GM12878 (cell line): Measurements from ENCODE around the gene BLOC1S4. TPM values are rescaled to one million over a fixed set of nuclear protein-coding genes. Genes with fewer than 3 reads are reported as not detected.

Source experiments
- ATAC-seq: fragments of 200-7000 bp; cut with Tn5 transposase; 3 replicates; pipeline ENCODE4 v1.9.1; 2020; ENCODE audit warnings: mild to moderate bottlenecking, moderate library complexity
- BruUV-seq: library from RNA; stranded (reverse); fragments of 400-500 nt; replicated peaks from 2 replicates; lab custom pipeline; 2021; lab: Mats Ljungman, UMichigan
- CTCF ChIA-PET: fragments of 300-600 bp; sonication (Branson Sonifier 250); formaldehyde crosslinking; extraction: SDS; loops from one replicate; lab custom pipeline; 2021; ENCODE audit warnings: inconsistent platforms; lab: Yijun Ruan, JAX
- POLR2A ChIA-PET: fragments of 350-600 bp; formaldehyde crosslinking; extraction: SDS; loops from one replicate; lab custom pipeline; 2021; ENCODE audit warnings: inconsistent platforms; lab: Charles Lee
- RAD21 ChIA-PET: fragments of 300-600 bp; sonication (Branson Sonifier 250); formaldehyde crosslinking; loops from one replicate; lab custom pipeline; 2023; ENCODE audit warnings: antibody characterized with exemption; ENCODE audit not compliant: unreplicated experiment; lab: Charles Lee
- SMC1A ChIA-PET: fragments of 300-600 bp; sonication (Branson Sonifier 250); formaldehyde crosslinking; loops from one replicate; lab custom pipeline; 2023; ENCODE audit not compliant: unreplicated experiment, uncharacterized antibody; lab: Charles Lee
- DNase-seq: peaks from one replicate; pipeline ENCODE4 v3.0.0-alpha.2; 2011; ENCODE audit warnings: low read depth, low spot score
- FAIRE-seq: peaks from 3 replicates; lab custom pipeline; 2011; peaks lifted over from hg19 to GRCh38; lab: Jason Lieb, UNC
- H2AFZ ChIP-seq: 2 replicates; pipeline ENCODE4 v1.6.0; 2011; ENCODE audit warnings: low read depth, low read length, control low read depth; ENCODE audit not compliant: control insufficient read depth
- H3K27ac ChIP-seq: 2 replicates; pipeline ENCODE4 v1.5.1; 2011; ENCODE audit warnings: control low read depth; ENCODE audit not compliant: control insufficient read depth, insufficient read depth
- H3K27me3 ChIP-seq, 2 experiments: replicated peaks in 1 of 2; 2 replicates each; pipeline versions ENCODE4 v1.6.0 to v1.6.1; 2011; ENCODE audit warnings: low read length in 1 of 2; ENCODE audit not compliant: control insufficient read depth in 2 of 2, insufficient read depth in 2 of 2
- H3K36me3 ChIP-seq, 2 experiments: 2 replicates each; pipeline ENCODE4 v1.5.1; 2011; ENCODE audit warnings: low read length in 1 of 2; ENCODE audit not compliant: control insufficient read depth in 2 of 2, insufficient read depth in 2 of 2
- H3K4me1 ChIP-seq: 2 replicates; pipeline ENCODE4 v1.6.1; 2011; ENCODE audit warnings: mild to moderate bottlenecking, low read length, moderate library complexity, mixed read lengths; ENCODE audit not compliant: control insufficient read depth, insufficient read depth
- H3K4me2 ChIP-seq: 2 replicates; pipeline ENCODE4 v1.6.0; 2011; ENCODE audit warnings: control low read depth; ENCODE audit not compliant: control insufficient read depth, insufficient read depth
- H3K4me3 ChIP-seq: fragments of 200-600 bp; sonication (generic); 2 replicates; pipeline ENCODE4 v1.5.1; 2016
- H3K79me2 ChIP-seq: 2 replicates; pipeline ENCODE4 v1.6.0; 2011; ENCODE audit warnings: low read length; ENCODE audit not compliant: control insufficient read depth, insufficient read depth
- H3K9ac ChIP-seq: 2 replicates; pipeline ENCODE4 v1.8.0; 2011; ENCODE audit warnings: low read length, control low read depth, mixed read lengths; ENCODE audit not compliant: control insufficient read depth, insufficient read depth
- H3K9me3 ChIP-seq: replicated peaks from 3 replicates; pipeline ENCODE4 v1.5.1; 2011; ENCODE audit warnings: mild to moderate bottlenecking, low read length; ENCODE audit not compliant: control insufficient read depth, insufficient read depth
- H4K20me1 ChIP-seq: 2 replicates; pipeline ENCODE4 v1.6.0; 2011; ENCODE audit not compliant: control insufficient read depth, insufficient read depth
- CBX3 ChIP-seq: fragments of 200-600 bp; sonication (generic); IDR thresholded peaks from 2 replicates; pipeline ENCODE4 v1.6.1; 2016; ENCODE audit warnings: low read depth, borderline replicate concordance
- CTCF ChIP-seq, 3 experiments: IDR thresholded peaks in 2 of 3; conservative IDR thresholded peaks in 1 of 3; 2 replicates each; pipeline ENCODE4 v1.5.1; 2011; ENCODE audit warnings: low read depth in 3 of 3, low read length in 3 of 3, mild to moderate bottlenecking in 3 of 3, control low read depth in 2 of 3, moderate library complexity in 2 of 3, inconsistent platforms in 1 of 3, mixed read lengths in 1 of 3; ENCODE audit not compliant: control insufficient read depth in 2 of 3, insufficient read depth in 1 of 3; ENCODE audit errors: extremely low read depth in 1 of 3
- EGR1 ChIP-seq, 2 experiments: IDR thresholded peaks; 1 replicate in 1 of 2; 2 replicates in 1 of 2; pipeline ENCODE4 v1.6.1; 2011 to 2012; ENCODE audit warnings: low read depth in 2 of 2, low read length in 2 of 2, borderline replicate concordance in 1 of 2, mild to moderate bottlenecking in 1 of 2, moderate library complexity in 1 of 2
- SP1 ChIP-seq: IDR thresholded peaks from one replicate; pipeline ENCODE4 v1.6.1; 2011; ENCODE audit warnings: low read depth, low read length
- ZBED1 ChIP-seq: IDR thresholded peaks from 2 replicates; pipeline ENCODE4 v1.6.1; 2016; ENCODE audit warnings: borderline replicate concordance
- WGBS: methylation state at CpG from one replicate; pipeline ENCODE4 v1.1.6; 2016; ENCODE audit warnings: low lambda C conversion rate; ENCODE audit not compliant: insufficient replicate concordance, insufficient coverage; ENCODE audit errors: missing lambda C conversion rate; 5-methylcytosine and 5-hydroxymethylcytosine counted together
- in situ Hi-C: fragments of 300-500 bp; cut with MboI; formaldehyde crosslinking; loops from 9 replicates; pipeline ENCODE4 v1.14.3; 2018; ENCODE audit warnings: mixed read lengths
- intact Hi-C: fragments of 100-400 bp; cut with micrococcal nuclease; formaldehyde crosslinking; loops from one replicate; pipeline ENCODE4 v1.14.2; 2022; ENCODE audit not compliant: unreplicated experiment
- polyA plus RNA-seq, 11 experiments: library from polyadenylated mRNA; depleted of rRNA in 4 of 11; unstranded in 6 of 11; stranded (reverse) in 5 of 11; fragments of >200 nt; fragmentation: Nextera tagmentation in 4 of 11; fragmentation: Illumina TruSeq in 1 of 11; extraction: Ambion mirVana in 4 of 11; extraction: Trizol in 1 of 11; gene quantifications; 1 replicate in 1 of 11; 2 replicates in 10 of 11; pipeline versions ENCODE4 v1.2.1 to v1.2.3, GENCODE V29; 2011 to 2016; ENCODE audit warnings: inconsistent platforms in 2 of 11, missing spikeins in 2 of 11, low read depth in 1 of 11
- total RNA-seq, 4 experiments: library from RNA; depleted of rRNA in 3 of 4; stranded (reverse); fragments of >200 nt in 3 of 4; fragmentation: Illumina TruSeq in 1 of 4; extraction: Trizol in 1 of 4; gene quantifications; 2 replicates each; pipeline versions ENCODE4 v1.2.1 to v1.2.3, GENCODE V29; 2013 to 2021
- TF ChIP-seq, protein P1 (sequence below): fragments of 450-650 bp; formaldehyde crosslinking; IDR thresholded peaks from 2 replicates; pipeline ENCODE4 v1.4.0; 2022; ENCODE audit warnings: mild to moderate bottlenecking, moderate library complexity
- TF ChIP-seq, protein P2 (sequence below): fragments of 450-650 bp; IDR thresholded peaks from 2 replicates; pipeline ENCODE4 v1.6.1; 2017; ENCODE audit warnings: mild to moderate bottlenecking, moderate library complexity

The BLOC1S4 gene
- total and polyA plus RNA-seq, 10 of the 15 experiments (the other 5 are each of a cell fraction or from before 2014, with no cell fraction given) = 2.7 to 23.8 (median 9.5) TPM

DNA sequence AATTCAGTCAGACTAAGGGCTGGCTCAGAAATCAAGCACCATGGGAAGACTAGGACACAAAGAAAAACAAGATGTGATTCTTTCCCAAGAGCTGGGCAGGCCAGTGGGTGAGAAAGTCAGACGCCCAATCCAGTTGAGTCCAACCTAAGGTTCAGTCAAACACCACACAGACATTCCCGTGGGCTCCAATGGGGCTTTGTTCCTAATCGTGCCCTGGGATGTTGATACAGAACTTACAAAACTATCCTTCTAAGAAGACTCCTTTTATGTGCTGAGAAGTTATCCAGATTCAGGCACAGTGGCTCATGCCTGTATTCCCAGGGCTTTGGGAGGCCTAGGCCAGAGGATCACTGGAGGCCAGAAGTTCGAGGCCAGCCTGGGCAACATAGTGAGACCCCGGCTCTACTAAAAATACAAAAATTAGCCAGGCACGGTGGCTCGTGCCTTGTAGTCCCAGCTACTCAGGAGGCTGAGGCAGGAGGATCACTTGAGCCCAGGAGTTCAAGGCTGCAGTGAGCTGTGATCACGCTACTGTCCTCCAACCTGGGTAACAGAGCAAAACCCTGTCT, 3.7 kb downstream of the BLOC1S4 start:
- TF ChIP-seq, protein P1, sequence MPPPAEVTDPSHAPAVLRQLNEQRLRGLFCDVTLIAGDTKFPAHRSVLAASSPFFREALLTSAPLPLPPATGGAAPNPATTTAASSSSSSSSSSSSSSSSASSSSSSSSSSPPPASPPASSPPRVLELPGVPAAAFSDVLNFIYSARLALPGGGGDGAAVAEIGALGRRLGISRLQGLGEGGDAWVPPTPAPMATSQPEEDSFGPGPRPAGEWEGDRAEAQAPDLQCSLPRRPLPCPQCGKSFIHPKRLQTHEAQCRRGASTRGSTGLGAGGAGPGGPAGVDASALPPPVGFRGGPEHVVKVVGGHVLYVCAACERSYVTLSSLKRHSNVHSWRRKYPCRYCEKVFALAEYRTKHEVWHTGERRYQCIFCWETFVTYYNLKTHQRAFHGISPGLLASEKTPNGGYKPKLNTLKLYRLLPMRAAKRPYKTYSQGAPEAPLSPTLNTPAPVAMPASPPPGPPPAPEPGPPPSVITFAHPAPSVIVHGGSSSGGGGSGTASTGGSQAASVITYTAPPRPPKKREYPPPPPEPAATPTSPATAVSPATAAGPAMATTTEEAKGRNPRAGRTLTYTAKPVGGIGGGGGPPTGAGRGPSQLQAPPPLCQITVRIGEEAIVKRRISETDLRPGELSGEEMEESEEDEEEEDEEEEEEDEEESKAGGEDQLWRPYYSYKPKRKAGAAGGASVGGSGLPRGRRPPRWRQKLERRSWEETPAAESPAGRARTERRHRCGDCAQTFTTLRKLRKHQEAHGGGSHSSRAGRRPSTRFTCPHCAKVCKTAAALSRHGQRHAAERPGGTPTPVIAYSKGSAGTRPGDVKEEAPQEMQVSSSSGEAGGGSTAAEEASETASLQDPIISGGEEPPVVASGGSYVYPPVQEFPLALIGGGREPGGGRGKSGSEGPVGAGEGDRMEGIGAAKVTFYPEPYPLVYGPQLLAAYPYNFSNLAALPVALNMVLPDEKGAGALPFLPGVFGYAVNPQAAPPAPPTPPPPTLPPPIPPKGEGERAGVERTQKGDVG (CRISPR knock-in tag) = no peak
- TF ChIP-seq ZBED1 (no peak), EGR1 (IDR thresholded peaks at IDR 0.05; ENCODE audit: borderline replicate concordance in 1 of 2, low read depth in 2 of 2, low read length in 2 of 2) (no peak), SP1 (no peak), CBX3 (no peak), CTCF (IDR thresholded peaks at IDR 0.05 in 2 of 3, conservative IDR thresholded peaks at IDR 0.05 in 1 of 3; ENCODE audit: control insufficient read depth in 2 of 3, extremely low read depth in 1 of 3, insufficient read depth in 1 of 3, low read depth in 3 of 3, low read length in 3 of 3) (no peak)
- TF ChIP-seq, protein P2, sequence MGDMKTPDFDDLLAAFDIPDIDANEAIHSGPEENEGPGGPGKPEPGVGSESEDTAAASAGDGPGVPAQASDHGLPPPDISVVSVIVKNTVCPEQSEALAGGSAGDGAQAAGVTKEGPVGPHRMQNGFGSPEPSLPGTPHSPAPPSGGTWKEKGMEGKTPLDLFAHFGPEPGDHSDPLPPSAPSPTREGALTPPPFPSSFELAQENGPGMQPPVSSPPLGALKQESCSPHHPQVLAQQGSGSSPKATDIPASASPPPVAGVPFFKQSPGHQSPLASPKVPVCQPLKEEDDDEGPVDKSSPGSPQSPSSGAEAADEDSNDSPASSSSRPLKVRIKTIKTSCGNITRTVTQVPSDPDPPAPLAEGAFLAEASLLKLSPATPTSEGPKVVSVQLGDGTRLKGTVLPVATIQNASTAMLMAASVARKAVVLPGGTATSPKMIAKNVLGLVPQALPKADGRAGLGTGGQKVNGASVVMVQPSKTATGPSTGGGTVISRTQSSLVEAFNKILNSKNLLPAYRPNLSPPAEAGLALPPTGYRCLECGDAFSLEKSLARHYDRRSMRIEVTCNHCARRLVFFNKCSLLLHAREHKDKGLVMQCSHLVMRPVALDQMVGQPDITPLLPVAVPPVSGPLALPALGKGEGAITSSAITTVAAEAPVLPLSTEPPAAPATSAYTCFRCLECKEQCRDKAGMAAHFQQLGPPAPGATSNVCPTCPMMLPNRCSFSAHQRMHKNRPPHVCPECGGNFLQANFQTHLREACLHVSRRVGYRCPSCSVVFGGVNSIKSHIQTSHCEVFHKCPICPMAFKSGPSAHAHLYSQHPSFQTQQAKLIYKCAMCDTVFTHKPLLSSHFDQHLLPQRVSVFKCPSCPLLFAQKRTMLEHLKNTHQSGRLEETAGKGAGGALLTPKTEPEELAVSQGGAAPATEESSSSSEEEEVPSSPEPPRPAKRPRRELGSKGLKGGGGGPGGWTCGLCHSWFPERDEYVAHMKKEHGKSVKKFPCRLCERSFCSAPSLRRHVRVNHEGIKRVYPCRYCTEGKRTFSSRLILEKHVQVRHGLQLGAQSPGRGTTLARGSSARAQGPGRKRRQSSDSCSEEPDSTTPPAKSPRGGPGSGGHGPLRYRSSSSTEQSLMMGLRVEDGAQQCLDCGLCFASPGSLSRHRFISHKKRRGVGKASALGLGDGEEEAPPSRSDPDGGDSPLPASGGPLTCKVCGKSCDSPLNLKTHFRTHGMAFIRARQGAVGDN = no peak
- Histone ChIP-seq H3K4me2 (no peak overlapping the region), H3K79me2 (peaks cover 18% of the 10 kb centered on the region), H3K36me3 (no peaks in the 10 kb centered on the region), H4K20me1 (peaks cover 3% of the 10 kb centered on the region; the same call in 1 of the 2 replicates), H3K27me3 (no peaks in the 10 kb centered on the region), H3K9me3 (no peaks in the 10 kb centered on the region), H2AFZ (no peak overlapping the region), H3K4me3 (no peak overlapping the region), H3K9ac (no peak overlapping the region), H3K4me1 (peaks cover 7% of the 10 kb centered on the region), H3K27ac (no peak overlapping the region)
- ChIA-PET RAD21 (interaction anchor here (0.6 to 7.4 kb wide), 13 partner anchors 15 to 351 kb away, joined by 3 to 155 read pairs (median 5); partner anchors contain the start of genes GRPEL1 and TADA2B), CTCF (interaction anchor here (0.7 to 9.8 kb wide), 37 partner anchors 11 to 363 kb away, joined by 3 to 277 read pairs (median 4); partner anchors contain the start of genes GRPEL1, MRFAP1L1 and TBC1D14), SMC1A (interaction anchor here (0.9 to 6.2 kb wide), 17 partner anchors 11 to 351 kb away, joined by 3 to 153 read pairs (median 5); partner anchors contain the start of gene GRPEL1), POLR2A (interaction anchor here (0.7 to 2.8 kb wide), 3 partner anchors 154 to 350 kb away, joined by 3 to 14 read pairs (median 5); partner anchors contain the start of gene GRPEL1)
- ATAC-seq (no peak), DNase-seq (no peak), FAIRE-seq (no peak)
- in situ Hi-C loops (loop anchor here (5.0 kb wide), 2 partner anchors 148 to 353 kb away; no protein-coding TSS in a partner anchor), intact Hi-C loops (loop anchor here (1.0 to 5.0 kb wide), 3 partner anchors 155 to 351 kb away; no protein-coding TSS in a partner anchor)
- WGBS = 67% methylated on average over 8 of the region's 8 CpGs
- no TSS peak for BruUV-seq
